GM18858 (cell line): ENCODE results near the gene MBNL1.
A peak's percentile ranks its signal among the peaks of the same experiment; 100 is the strongest.
"Not testable (repeated sequence)": the region's sequence is repeated elsewhere in the genome, so short reads cannot be mapped to it uniquely, and the experiment has no call there.

Experiments used
- ATAC-seq: cut with Tn5 transposase; IDR thresholded peaks from one replicate; pipeline ENCODE4 v1.9.1; 2021; ENCODE audit not compliant: unreplicated experiment

Gene MBNL1

GRCh38 chr3:152317184-152317583 lies 48.5 kb downstream of the MBNL1 start:
- no peak for ATAC-seq

GRCh38 chr3:152317956-152318355 lies 49.2 kb downstream of the MBNL1 start:
- ATAC-seq, result no peak

- ATAC-seq, result no peak
These were observed 49.8 kb downstream of the MBNL1 start for GRCh38 chr3:152318512-152318911.

- ATAC-seq, result no peak
These were observed 50.5 kb downstream of the MBNL1 start for GRCh38 chr3:152319256-152319655.

GRCh38 chr3:152319831-152320617 lies 51.3 kb downstream of the MBNL1 start:
- ATAC-seq, result no peak

- no peak for ATAC-seq
These were observed 52.6 kb downstream of the MBNL1 start for GRCh38 chr3:152321200-152321954.

- no peak for ATAC-seq
These were observed 53.2 kb downstream of the MBNL1 start for GRCh38 chr3:152321955-152322377.

GRCh38 chr3:152322756-152323155 lies 54.0 kb downstream of the MBNL1 start:
- peak; percentile 43 for ATAC-seq

- ATAC-seq, result peak; percentile 70
These were observed 55.1 kb downstream of the MBNL1 start for GRCh38 chr3:152323834-152324233.

- no peak for ATAC-seq
These were observed 56.4 kb downstream of the MBNL1 start for GRCh38 chr3:152325136-152325535.

GRCh38 chr3:152327203-152327602 lies 58.5 kb downstream of the MBNL1 start:
- ATAC-seq, result no peak

- no peak for ATAC-seq
These were observed 60.1 kb downstream of the MBNL1 start for GRCh38 chr3:152328841-152329240.

GRCh38 chr3:152330559-152330958 lies 61.8 kb downstream of the MBNL1 start:
- ATAC-seq, result no peak

- no peak for ATAC-seq
These were observed 62.4 kb downstream of the MBNL1 start for GRCh38 chr3:152331018-152331541.

GRCh38 chr3:152331998-152332397 lies 63.3 kb downstream of the MBNL1 start:
- ATAC-seq, result no peak

- no peak for ATAC-seq
These were observed 65.2 kb downstream of the MBNL1 start for GRCh38 chr3:152333928-152334327.

- no peak for ATAC-seq
These were observed 66.0 kb downstream of the MBNL1 start for GRCh38 chr3:152334761-152335160.

- peak; percentile 29 for ATAC-seq
These were observed 66.5 kb downstream of the MBNL1 start for GRCh38 chr3:152335273-152335672.

GRCh38 chr3:152337337-152337736 lies 68.6 kb downstream of the MBNL1 start:
- ATAC-seq, result not testable (repeated sequence)

- ATAC-seq, result no peak
These were observed 69.5 kb downstream of the MBNL1 start for GRCh38 chr3:152338159-152338720.

- no peak for ATAC-seq
These were observed 71.3 kb downstream of the MBNL1 start for GRCh38 chr3:152339881-152340505.
